ENCODE data around the gene PKIB. TPM values are rescaled to one million over a fixed set of nuclear protein-coding genes. Genes with fewer than 3 reads are reported as not detected.

Gene PKIB
- total and polyA plus RNA-seq, 10 of the 15 experiments (the other 5 are each of a cell fraction or from before 2014, with no cell fraction given) = 0.20 to 1.8 (median 0.87) TPM

- no peak for FAIRE-seq
- BruUV-seq (replicated peaks) = no TSS peak
Measured at GRCh38 chr6:122704066-122704465, 93.9 kb downstream of the PKIB start.

More at GRCh38 chr6:122704066-122704465, 93.9 kb downstream of the PKIB start:
- Histone ChIP-seq H2AFZ (ENCODE audit: control insufficient read depth, low read depth, low read length) (no peak overlapping the region), H3K9ac (ENCODE audit: control insufficient read depth, insufficient read depth, low read length) (no peak overlapping the region), H3K27ac (ENCODE audit: control insufficient read depth, insufficient read depth) (no peak overlapping the region), H3K79me2 (ENCODE audit: control insufficient read depth, insufficient read depth, low read length) (no peaks in the 10 kb centered on the region), H3K9me3 (replicated peaks; ENCODE audit: control insufficient read depth, insufficient read depth, low read length) (no peaks in the 10 kb centered on the region), H3K4me1 (ENCODE audit: control insufficient read depth, insufficient read depth, low read length) (no peaks in the 10 kb centered on the region), H4K20me1 (ENCODE audit: control insufficient read depth, insufficient read depth) (no peaks in the 10 kb centered on the region), H3K4me3 (no peak overlapping the region), H3K4me2 (ENCODE audit: control insufficient read depth, insufficient read depth) (no peak overlapping the region), H3K36me3 (ENCODE audit: control insufficient read depth in 2 of 2, insufficient read depth in 2 of 2, low read length in 1 of 2) (no peaks in the 10 kb centered on the region), H3K27me3 (replicated peaks in 1 of 2; ENCODE audit: control insufficient read depth in 2 of 2, insufficient read depth in 2 of 2, low read length in 1 of 2) (no peaks in the 10 kb centered on the region)
- ChIA-PET RAD21 (ENCODE audit: unreplicated experiment) (interaction anchor here (1.3 to 1.7 kb wide), 2 partner anchors 22 to 38 kb away, joined by 3 read pairs; no protein-coding TSS in a partner anchor), POLR2A (interaction anchor here (0.6 to 1.6 kb wide), 2 partner anchors 10 to 31 kb away, joined by 3 read pairs; no protein-coding TSS in a partner anchor), CTCF (interaction anchor here (1.1 to 1.7 kb wide), 3 partner anchors 9 to 79 kb away, joined by 3 to 4 read pairs (median 3); no protein-coding TSS in a partner anchor), SMC1A (ENCODE audit: uncharacterized antibody, unreplicated experiment) (interaction anchor here (0.8 to 18.7 kb wide), 5 partner anchors 9 to 88 kb away, joined by 3 to 215 read pairs (median 4); no protein-coding TSS in a partner anchor)
- TF ChIP-seq ZNF622 (IDR thresholded peaks at IDR 0.05) = no peak
- TF ChIP-seq PAX8 (IDR thresholded peaks at IDR 0.05) = no peak
- TF ChIP-seq KLF5 (IDR thresholded peaks at IDR 0.05; ENCODE audit: partially characterized antibody) = no peak
- TF ChIP-seq MEF2A (IDR thresholded peaks at IDR 0.05; ENCODE audit: insufficient read depth, low read depth, low read length) = no peak
- TF ChIP-seq HCFC1 (IDR thresholded peaks at IDR 0.05; ENCODE audit: low read length) = no peak
- no peak for TF ChIP-seq CBX5 (IDR thresholded peaks at IDR 0.05; ENCODE audit: low read depth)
- TF ChIP-seq EZH2 (IDR thresholded peaks at IDR 0.05; ENCODE audit: borderline replicate concordance, control insufficient read depth, low read depth, low read length) = no peak
- TF ChIP-seq KDM1A (IDR thresholded peaks at IDR 0.05; ENCODE audit: borderline replicate concordance) = no peak
- TF ChIP-seq HDGF (IDR thresholded peaks at IDR 0.05) = no peak
- TF ChIP-seq BCLAF1 (IDR thresholded peaks at IDR 0.05) = no peak
- no peak for TF ChIP-seq SMAD1 (IDR thresholded peaks at IDR 0.05; ENCODE audit: low read depth, partially characterized antibody)
- no peak for TF ChIP-seq ZNF217 (IDR thresholded peaks at IDR 0.05)
- TF ChIP-seq CBFB (IDR thresholded peaks at IDR 0.05; ENCODE audit: low read depth) = no peak
- TF ChIP-seq CHD1 (IDR thresholded peaks at IDR 0.05; ENCODE audit: low read depth, low read length) = no peak
- no peak for TF ChIP-seq MTA2 (IDR thresholded peaks at IDR 0.05; ENCODE audit: low read depth)
- TF ChIP-seq, protein P1, sequence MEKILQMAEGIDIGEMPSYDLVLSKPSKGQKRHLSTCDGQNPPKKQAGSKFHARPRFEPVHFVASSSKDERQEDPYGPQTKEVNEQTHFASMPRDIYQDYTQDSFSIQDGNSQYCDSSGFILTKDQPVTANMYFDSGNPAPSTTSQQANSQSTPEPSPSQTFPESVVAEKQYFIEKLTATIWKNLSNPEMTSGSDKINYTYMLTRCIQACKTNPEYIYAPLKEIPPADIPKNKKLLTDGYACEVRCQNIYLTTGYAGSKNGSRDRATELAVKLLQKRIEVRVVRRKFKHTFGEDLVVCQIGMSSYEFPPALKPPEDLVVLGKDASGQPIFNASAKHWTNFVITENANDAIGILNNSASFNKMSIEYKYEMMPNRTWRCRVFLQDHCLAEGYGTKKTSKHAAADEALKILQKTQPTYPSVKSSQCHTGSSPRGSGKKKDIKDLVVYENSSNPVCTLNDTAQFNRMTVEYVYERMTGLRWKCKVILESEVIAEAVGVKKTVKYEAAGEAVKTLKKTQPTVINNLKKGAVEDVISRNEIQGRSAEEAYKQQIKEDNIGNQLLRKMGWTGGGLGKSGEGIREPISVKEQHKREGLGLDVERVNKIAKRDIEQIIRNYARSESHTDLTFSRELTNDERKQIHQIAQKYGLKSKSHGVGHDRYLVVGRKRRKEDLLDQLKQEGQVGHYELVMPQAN (conservative IDR thresholded peaks at IDR 0.05) = no peak
- no peak for TF ChIP-seq RAD21 (IDR thresholded peaks at IDR 0.05; ENCODE audit: insufficient read depth, low read depth, low read length)
- DNase-seq (ENCODE audit: low read depth, low spot score) = no peak
- intact Hi-C loops (cut with micrococcal nuclease; ENCODE audit: unreplicated experiment) (no loop called here), in situ Hi-C loops (cut with MboI) (no loop called here)
- WGBS (ENCODE audit: insufficient coverage, insufficient replicate concordance, low lambda C conversion rate, missing lambda C conversion rate) = 42% methylated on average over 4 of the region's 4 CpGs
- ATAC-seq = no peak

Data from GM12878 (cell line).